ENCODE measurements around the gene SMC4.
A peak's percentile ranks its signal among the peaks of the same experiment; 100 is the strongest.

SMC4 gene

GRCh38 chr3:160477750-160478149 lies 78.3 kb downstream of the SMC4 start:
- peak; percentile 43 for DNase-seq (ENCODE audit: low spot score)

GRCh38 chr3:160478338-160478737 lies 78.9 kb downstream of the SMC4 start:
- peak; percentile 28 for DNase-seq (ENCODE audit: low spot score)

GRCh38 chr3:160479376-160479775 lies 79.9 kb downstream of the SMC4 start:
- DNase-seq (ENCODE audit: low spot score) = no peak

GRCh38 chr3:160480931-160481330 lies 81.5 kb downstream of the SMC4 start:
- DNase-seq (ENCODE audit: low spot score) = no peak

GRCh38 chr3:160481856-160482255 lies 82.4 kb downstream of the SMC4 start:
- no peak for DNase-seq (ENCODE audit: low spot score)

GRCh38 chr3:160482796-160483195 lies 83.3 kb downstream of the SMC4 start:
- no peak for DNase-seq (ENCODE audit: low spot score)

Measured in GM03348 (cell line).